Hindlimb muscle (tissue), 1 donor: ENCODE results near the gene NEURL1. TPM values are rescaled to one million over a fixed set of nuclear protein-coding genes. Genes with fewer than 3 reads are reported as not detected.
"Not testable (repeated sequence)": the region's sequence is repeated elsewhere in the genome, so short reads cannot be mapped to it uniquely, and the experiment has no call there.

Experiments
- DNase-seq: peaks from one replicate; pipeline ENCODE4 v3.0.0-alpha.2; 2013
- polyA plus RNA-seq: library from polyadenylated mRNA; unstranded; fragments of 120-200 nt; gene quantifications from one replicate; pipeline ENCODE4 v1.2.1, GENCODE V29; 2013; ENCODE audit not compliant: insufficient read length

NEURL1 gene
- polyA plus RNA-seq, 1 donor, result 40.7 TPM

- no peak for DNase-seq
Observed at GRCh38 chr10:103463499-103463898, 30.0 kb upstream of the NEURL1 start.

- no peak for DNase-seq
Observed at GRCh38 chr10:103465411-103466179, 27.9 kb upstream of the NEURL1 start.

- no peak for DNase-seq
Observed at GRCh38 chr10:103466734-103467133, 26.8 kb upstream of the NEURL1 start.

- no peak for DNase-seq
Observed at GRCh38 chr10:103467406-103467805, 26.1 kb upstream of the NEURL1 start.

GRCh38 chr10:103469201-103469600 lies 24.3 kb upstream of the NEURL1 start:
- no peak for DNase-seq

- no peak for DNase-seq
Observed at GRCh38 chr10:103470761-103471653, 22.5 kb upstream of the NEURL1 start.

GRCh38 chr10:103472005-103472404 lies 21.5 kb upstream of the NEURL1 start:
- DNase-seq, result no peak

- DNase-seq, result no peak
Observed at GRCh38 chr10:103473261-103473671, 20.2 kb upstream of the NEURL1 start.

GRCh38 chr10:103474077-103474476 lies 19.4 kb upstream of the NEURL1 start:
- DNase-seq, result no peak

- no peak for DNase-seq
Observed at GRCh38 chr10:103475437-103475836, 18.1 kb upstream of the NEURL1 start.

- DNase-seq, result no peak
Observed at GRCh38 chr10:103476046-103476768, 17.3 kb upstream of the NEURL1 start.

GRCh38 chr10:103478671-103479070 lies 14.8 kb upstream of the NEURL1 start:
- no peak for DNase-seq

- DNase-seq, result no peak
Observed at GRCh38 chr10:103479135-103479534, 14.4 kb upstream of the NEURL1 start, which contains the start of gene CALHM3. Gene CALHM3, minus strand, starts transcription at chr10:103479240. Its CDS starts 208 bp downstream, at chr10:103479032.

GRCh38 chr10:103480521-103480920 lies 13.0 kb upstream of the NEURL1 start:
- DNase-seq, result no peak

- DNase-seq, result peak; percentile 45
Observed at GRCh38 chr10:103481974-103482531, 11.5 kb upstream of the NEURL1 start.

GRCh38 chr10:103486635-103487409 lies 6.7 kb upstream of the NEURL1 start:
- DNase-seq, result not testable (repeated sequence)

- no peak for DNase-seq
Observed at GRCh38 chr10:103487410-103487708, 6.1 kb upstream of the NEURL1 start.

- no peak for DNase-seq
Observed at GRCh38 chr10:103490986-103491314, 2.6 kb upstream of the NEURL1 start.

GRCh38 chr10:103491729-103492364 lies 1.7 kb upstream of the NEURL1 start:
- DNase-seq, result peak; percentile 46

GRCh38 chr10:103492655-103493261 lies 747 bp upstream of the NEURL1 start:
- DNase-seq, result no peak
